Measurements from ENCODE around the gene ARHGEF7.

DNA sequence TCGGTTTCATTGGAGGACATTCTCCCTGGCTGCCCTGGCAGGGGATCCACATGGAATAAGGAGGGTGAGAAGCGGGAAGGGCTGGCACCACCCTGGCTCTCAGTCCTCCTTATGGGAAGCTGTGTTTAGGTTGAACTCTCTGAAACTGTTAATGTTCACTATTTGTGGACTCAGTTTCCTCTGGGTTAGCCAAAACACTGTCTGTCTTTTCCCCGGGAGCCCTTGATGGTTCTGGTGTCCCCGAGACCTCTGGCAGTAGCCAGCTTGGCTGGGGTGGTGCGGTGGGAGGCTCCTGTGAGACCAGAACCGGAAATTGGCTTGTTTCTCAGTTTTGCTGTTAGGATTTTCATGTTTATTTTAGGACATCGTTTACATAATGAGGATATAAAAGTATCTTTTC lies 157.0 kb downstream of the ARHGEF7 start:
- no peak for TF ChIP-seq POLR2AphosphoS5 (IDR thresholded peaks at IDR 0.05; ENCODE audit: low read depth, low read length)
- TF ChIP-seq, protein P1, sequence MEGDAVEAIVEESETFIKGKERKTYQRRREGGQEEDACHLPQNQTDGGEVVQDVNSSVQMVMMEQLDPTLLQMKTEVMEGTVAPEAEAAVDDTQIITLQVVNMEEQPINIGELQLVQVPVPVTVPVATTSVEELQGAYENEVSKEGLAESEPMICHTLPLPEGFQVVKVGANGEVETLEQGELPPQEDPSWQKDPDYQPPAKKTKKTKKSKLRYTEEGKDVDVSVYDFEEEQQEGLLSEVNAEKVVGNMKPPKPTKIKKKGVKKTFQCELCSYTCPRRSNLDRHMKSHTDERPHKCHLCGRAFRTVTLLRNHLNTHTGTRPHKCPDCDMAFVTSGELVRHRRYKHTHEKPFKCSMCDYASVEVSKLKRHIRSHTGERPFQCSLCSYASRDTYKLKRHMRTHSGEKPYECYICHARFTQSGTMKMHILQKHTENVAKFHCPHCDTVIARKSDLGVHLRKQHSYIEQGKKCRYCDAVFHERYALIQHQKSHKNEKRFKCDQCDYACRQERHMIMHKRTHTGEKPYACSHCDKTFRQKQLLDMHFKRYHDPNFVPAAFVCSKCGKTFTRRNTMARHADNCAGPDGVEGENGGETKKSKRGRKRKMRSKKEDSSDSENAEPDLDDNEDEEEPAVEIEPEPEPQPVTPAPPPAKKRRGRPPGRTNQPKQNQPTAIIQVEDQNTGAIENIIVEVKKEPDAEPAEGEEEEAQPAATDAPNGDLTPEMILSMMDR (IDR thresholded peaks at IDR 0.05 in 2 of 3, conservative IDR thresholded peaks at IDR 0.05 in 1 of 3; ENCODE audit: borderline replicate concordance in 1 of 3, insufficient read depth in 1 of 3, low read depth in 2 of 3, low read length in 2 of 3): no peak
- no peak for TF ChIP-seq POLR2A (IDR thresholded peaks at IDR 0.05; ENCODE audit: borderline replicate concordance, extremely low read depth, insufficient read depth, insufficient read length)
- no peak for TF ChIP-seq SP1 (IDR thresholded peaks at IDR 0.05; ENCODE audit: low read depth)
- no peak for TF ChIP-seq EGR1 (IDR thresholded peaks at IDR 0.05; ENCODE audit: low read depth)
- no peak for TF ChIP-seq ZNF274 (IDR thresholded peaks at IDR 0.05; ENCODE audit: low read depth, low read length)
- TF ChIP-seq EZH2 (IDR thresholded peaks at IDR 0.05): no peak
- no peak for TF ChIP-seq REST (IDR thresholded peaks at IDR 0.05; ENCODE audit: low read depth)
- no peak for TF ChIP-seq YY1 (IDR thresholded peaks at IDR 0.05; ENCODE audit: extremely low read depth, insufficient replicate concordance, low read depth, low read length)
- no peak for TF ChIP-seq ZBTB33 (IDR thresholded peaks at IDR 0.05; ENCODE audit: extremely low read depth, insufficient replicate concordance, low read length)
- no peak for TF ChIP-seq JUND (IDR thresholded peaks at IDR 0.05)
